Measurements from ENCODE around the gene ISM1.

The ISM1 gene

GRCh38 chr20:13348311-13349234, 127.5 kb downstream of the ISM1 start:
- DNase-seq (ENCODE audit: low read depth, low spot score), result no peak

- no peak for DNase-seq (ENCODE audit: low read depth, low spot score)
Measured at GRCh38 chr20:13349235-13349604, 128.1 kb downstream of the ISM1 start.
